ENCODE measurements around the gene FBXW2.

The FBXW2 gene

DNA sequence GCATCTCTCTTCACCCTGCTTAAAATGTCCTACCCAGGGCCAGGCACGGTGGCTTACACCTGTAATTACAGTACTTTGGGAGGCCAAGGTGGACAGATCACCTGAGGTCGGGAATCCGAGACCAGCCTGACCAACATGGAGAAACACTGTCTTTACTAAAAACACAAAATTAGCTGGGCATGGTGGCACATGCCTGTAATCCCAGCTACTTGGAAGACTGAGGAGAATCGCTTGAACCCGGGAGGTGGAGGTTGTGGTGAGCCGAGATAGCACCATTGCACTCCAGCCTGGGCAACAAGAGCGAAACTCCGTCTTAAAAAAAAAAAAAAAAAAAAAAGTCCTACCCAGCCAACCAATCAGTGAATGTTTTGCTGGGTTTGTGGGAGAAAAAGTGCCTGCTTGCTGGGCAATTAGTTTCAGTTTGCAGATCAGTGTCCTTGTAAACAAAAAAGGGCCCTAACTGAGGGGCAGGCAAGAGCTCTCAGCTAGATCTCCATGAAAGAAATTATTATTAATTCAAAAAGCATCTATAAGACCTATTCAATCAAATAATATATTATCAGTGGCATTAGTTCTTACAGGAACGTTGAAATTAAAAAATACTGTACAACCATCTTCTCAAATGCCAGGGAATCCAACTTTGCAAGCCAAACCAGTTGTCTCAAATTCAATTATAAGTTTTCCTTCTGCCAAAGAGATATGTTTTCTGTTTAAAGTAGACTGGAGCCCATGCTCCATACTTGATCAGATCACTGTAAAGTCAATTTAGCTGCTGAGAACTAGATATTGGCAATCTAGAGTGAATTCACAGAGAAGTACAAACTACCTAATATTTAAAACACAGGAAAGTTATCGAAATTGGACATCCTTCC lies 82.9 kb downstream of the FBXW2 start:
- H3K27ac ChIP-seq: peak overlapping the region; percentile 93
- TF ChIP-seq CTCF (IDR thresholded peaks at IDR 0.05): no peak
- H3K27me3 ChIP-seq: no peaks in the 10 kb centered on the region
- H3K4me3 ChIP-seq (ENCODE audit: low read depth in 1 of 2, low read length in 1 of 2): peak overlapping the region; percentile 87 to 95
- H3K36me3 ChIP-seq: peaks cover 39% of the 10 kb centered on the region
- H3K9me3 ChIP-seq: no peaks in the 10 kb centered on the region
- H3K4me1 ChIP-seq (ENCODE audit: control insufficient read depth in 1 of 2, insufficient read depth in 1 of 2, low read depth in 1 of 2, low read length in 1 of 2): peaks cover 62 to 80% of the 10 kb centered on the region in 2 experiments

DNA sequence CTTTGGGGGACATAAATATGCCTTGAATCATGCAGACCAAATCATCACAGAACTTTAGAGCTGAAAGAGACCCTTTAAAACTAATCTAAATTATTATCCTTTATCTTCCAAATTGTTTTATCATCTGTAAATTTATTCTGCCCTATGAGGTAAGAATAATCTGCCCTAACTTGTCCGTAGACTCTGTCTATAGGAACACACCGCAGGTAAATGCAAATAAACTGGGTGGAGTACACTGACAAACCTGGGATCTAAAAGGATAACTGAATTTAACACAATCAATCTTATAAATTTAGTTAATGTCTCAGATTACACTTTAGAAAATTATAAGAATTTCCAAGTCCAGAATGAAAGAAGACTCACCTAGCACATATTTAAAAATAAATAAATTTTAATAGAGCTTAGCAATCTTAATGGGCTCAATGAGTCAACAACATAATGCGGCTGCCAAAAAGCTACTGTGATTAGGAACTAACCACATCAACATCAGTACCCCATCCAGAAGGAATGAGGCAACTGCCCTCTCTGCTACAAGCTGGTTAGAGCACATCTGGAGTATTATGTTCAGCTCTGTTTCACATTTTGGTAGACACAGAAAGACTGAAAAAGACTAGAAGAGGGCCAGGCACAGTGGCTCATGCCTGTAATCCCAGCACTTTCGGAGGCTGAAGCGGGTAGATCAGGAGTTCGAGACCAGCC lies 84.5 kb downstream of the FBXW2 start:
- TF ChIP-seq CTCF (IDR thresholded peaks at IDR 0.05): no peak
- Histone ChIP-seq H3K9me3 (no peaks in the 10 kb centered on the region), H3K4me1 (ENCODE audit: control insufficient read depth in 1 of 2, insufficient read depth in 1 of 2, low read depth in 1 of 2, low read length in 1 of 2) (peaks cover 71 to 83% of the 10 kb centered on the region in 2 experiments), H3K36me3 (peaks cover 54% of the 10 kb centered on the region), H3K27ac (peak overlapping the region; percentile 93), H3K27me3 (no peaks in the 10 kb centered on the region), H3K4me3 (ENCODE audit: low read depth in 1 of 2, low read length in 1 of 2) (peak overlapping the region; percentile 87 to 95)

DNA sequence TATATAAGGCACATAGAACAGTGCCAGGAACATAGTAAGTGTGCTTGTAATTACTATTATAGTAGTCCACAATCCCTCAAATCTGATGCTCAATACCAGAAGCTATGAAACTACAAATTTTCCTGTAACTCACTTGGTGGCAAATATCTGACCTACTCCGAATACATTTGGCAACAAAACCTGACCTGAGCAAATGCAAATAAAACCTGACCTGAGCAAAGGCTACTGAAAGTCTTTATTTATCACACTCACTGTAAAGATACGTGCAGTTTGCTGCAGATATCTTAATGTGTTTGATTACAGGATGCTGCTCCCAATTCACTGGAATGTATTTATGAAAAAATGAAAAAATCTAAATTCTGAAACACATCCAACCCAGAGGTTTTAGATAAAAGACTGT lies 86.0 kb downstream of the FBXW2 start:
- H3K9me3 ChIP-seq: no peaks in the 10 kb centered on the region
- TF ChIP-seq CTCF (IDR thresholded peaks at IDR 0.05): no peak
- peak overlapping the region in 1 of 2 experiments; percentile 87 for H3K4me3 ChIP-seq (ENCODE audit: low read depth in 1 of 2, low read length in 1 of 2)
- no peaks in the 10 kb centered on the region for H3K27me3 ChIP-seq
- peak overlapping the region; percentile 93 for H3K27ac ChIP-seq
- H3K36me3 ChIP-seq: peaks cover 67% of the 10 kb centered on the region
- H3K4me1 ChIP-seq (ENCODE audit: control insufficient read depth in 1 of 2, insufficient read depth in 1 of 2, low read depth in 1 of 2, low read length in 1 of 2): peaks cover 79 to 86% of the 10 kb centered on the region in 2 experiments

All from neutrophil (primary cell).